Heart left ventricle (tissue), 16 donors: Measurements from ENCODE around the gene TFIP11. TPM values are rescaled to one million over a fixed set of nuclear protein-coding genes. Genes with fewer than 3 reads are reported as not detected.

Source experiments
- ATAC-seq, 4 donors: fragments of 200-7000 bp; cut with Tn5 transposase; one replicate each; pipeline ENCODE4 v1.9.1; 2020 to 2022; ENCODE audit warnings: moderate library complexity in 4 of 4, mild to moderate bottlenecking in 3 of 4, moderate number of reproducible peaks in 1 of 4
- DNase-seq, 5 donors: peaks; one replicate each; pipeline ENCODE4 v3.0.0-alpha.2; 2020
- H3K27ac ChIP-seq, 12 donors: fragments of 200-600 bp; sonication (generic) in 4 of 12; one replicate each; pipeline versions ENCODE4 v1.5.0 to v1.8.0; 2016 to 2022; ENCODE audit warnings: mild to moderate bottlenecking in 2 of 12
- H3K27me3 ChIP-seq, 9 donors: fragments of 200-600 bp; sonication (generic) in 2 of 9; one replicate each; pipeline versions ENCODE4 v1.5.1 to v1.8.0; 2016 to 2022; ENCODE audit warnings: mild to moderate bottlenecking in 3 of 9
- H3K36me3 ChIP-seq, 9 donors: fragments of 200-600 bp; sonication (generic) in 2 of 9; one replicate each; pipeline versions ENCODE4 v1.5.0 to v1.8.0; 2018 to 2022; ENCODE audit warnings: mild to moderate bottlenecking in 2 of 9
- H3K4me1 ChIP-seq, 12 donors: fragments of 200-600 bp; sonication (generic) in 4 of 12; one replicate each; pipeline versions ENCODE4 v1.5.0 to v1.8.0; 2016 to 2022; ENCODE audit warnings: mild to moderate bottlenecking in 3 of 12
- H3K4me3 ChIP-seq, 12 donors: fragments of 200-600 bp; sonication (generic) in 4 of 12; one replicate each; pipeline versions ENCODE4 v1.5.0 to v1.8.0; 2017 to 2022; ENCODE audit warnings: mild to moderate bottlenecking in 9 of 12, moderate library complexity in 4 of 12
- H3K9me3 ChIP-seq, 12 donors: fragments of 200-600 bp; sonication (generic) in 4 of 12; one replicate each; pipeline versions ENCODE4 v1.5.0 to v1.8.0; 2016 to 2022; ENCODE audit warnings: mild to moderate bottlenecking in 1 of 12
- POLR2A ChIP-seq, 2 donors: fragments of 450-650 bp; IDR thresholded peaks; one replicate each; pipeline ENCODE4 v1.6.1; 2017; ENCODE audit warnings: antibody characterized with exemption in 2 of 2, mild to moderate bottlenecking in 2 of 2, moderate library complexity in 2 of 2
- WGBS, 4 donors: extraction: QIAGEN DNeasy Blood & Tissue Kit in 2 of 4; methylation state at CpG; one replicate each; pipeline versions ENCODE4 v1.1.5 to v1.1.7; 2013 to 2018; 5-methylcytosine and 5-hydroxymethylcytosine counted together
- intact Hi-C, 10 donors: fragments of 100-400 bp; cut with DNase I; formaldehyde crosslinking; loops; one replicate each; pipeline versions ENCODE4 v1.11.1 to v1.14.2; 2022
- polyA plus RNA-seq, 2 donors: library from polyadenylated mRNA; stranded (reverse); fragments of 200-250 nt; gene quantifications; one replicate each; pipeline ENCODE4 v1.2.3, GENCODE V29; 2013
- total RNA-seq, 9 donors: library from RNA; depleted of rRNA in 2 of 9; stranded (reverse); fragments of >200 nt in 2 of 9; fragmentation: NEBNext Ultra II Directional in 3 of 9; extraction: Animal tissue kit (Norgen Biotek cat#: 25700) in 3 of 9; gene quantifications; one replicate each; pipeline versions ENCODE4 v1.1.0 to v1.2.4, GENCODE V29; 2016 to 2023
- TF ChIP-seq, protein P1 (sequence below), 12 donors: fragments of 200-600 bp; sonication (generic) in 4 of 12; IDR thresholded peaks; one replicate each; pipeline versions ENCODE4 v1.5.0 to v1.8.0; 2018 to 2022; ENCODE audit warnings: antibody characterized with exemption in 12 of 12, mild to moderate bottlenecking in 5 of 12
- donor health status: ischemic (EF 13 %, LVEDD 7.1; RV severe dilation, severe dysfunction).
- donor health status: healthy with polysubstance abuse.
- donor health status: DM: no; HTN: yes; CAD: no.
- donor health status: DM: no; HTN: no; CAD: no.
- donor health status: ischemic (EF 25% LVEDD 6.9; RV normal size, moderate dysfunction).
- donor health status: ischemic (EF 25% LVEDD 5.7; RV mildly dilated, moderate dysfunction).
- donor health status: healthy.
- donor health status: DM: yes; HTN: yes; CAD: no.
- donor health status: ischemic (EF 35%, LVEDD 5.7; RV mildly dilated, moderate dysfunction).
- donor health status: nonischemic (EF 11% LVEDD 7.7; RV severe dilation, severe dysfunction).
- donor health status: DM: yes; HTN: yes; CAD: no.
- donor health status: PGD.
- donor health status: ischemic (EF 29% LVEDD 5.4; RV normal size, mild dysfunction).
- donor health status: nonischemic (EF 23%, LVEDD 6.1; RV moderate dilation, normal function).

Gene TFIP11
- total and polyA plus RNA-seq, 11 donors = 15.1 to 28.0 (median 23.1) TPM

DNA sequence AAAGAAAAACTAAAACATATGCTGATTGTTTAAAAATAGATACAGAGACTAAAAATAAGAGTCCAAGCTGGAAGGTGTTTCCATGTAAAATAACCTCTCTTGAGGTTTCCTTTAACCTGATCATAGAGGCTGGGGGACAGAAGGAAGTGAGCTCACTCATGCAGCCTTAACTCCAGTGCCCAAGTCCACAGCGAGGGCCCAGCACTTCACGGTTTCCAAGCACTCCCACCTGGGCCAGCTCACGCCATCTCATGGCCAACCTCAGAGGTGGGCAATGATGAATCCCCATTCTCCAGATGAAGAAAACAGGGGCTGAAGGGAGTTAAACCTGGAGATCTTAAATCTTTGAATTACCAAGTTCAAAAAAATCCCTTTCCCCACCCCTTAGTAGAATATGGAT, 14.9 kb upstream of the TFIP11 start:
- H3K27me3 ChIP-seq = no peaks in the 10 kb centered on the region
- DNase-seq (no peak), ATAC-seq (peak in 1 of 4 donors; percentile 57)
- intact Hi-C loops = no loop called here
- H3K9me3 ChIP-seq = no peaks in the 10 kb centered on the region
- 40 to 68% (median 50%) methylated on average over 3 of the region's 3 CpGs for WGBS, 4 donors
- H3K4me3 ChIP-seq = peak overlapping the region in 1 of 12 donors; percentile 1
- H3K36me3 ChIP-seq = peaks cover 0 to 84% (median 58%) of the 10 kb centered on the region in 9 donors
- H3K4me1 ChIP-seq = peaks cover 0 to 35% (median 10%) of the 10 kb centered on the region in 12 donors
- peak overlapping the region in 11 of 12 donors; percentile 33 to 87 (median 77) for H3K27ac ChIP-seq
- no peak for TF ChIP-seq POLR2A (IDR thresholded peaks at IDR 0.05)
- TF ChIP-seq, protein P1, sequence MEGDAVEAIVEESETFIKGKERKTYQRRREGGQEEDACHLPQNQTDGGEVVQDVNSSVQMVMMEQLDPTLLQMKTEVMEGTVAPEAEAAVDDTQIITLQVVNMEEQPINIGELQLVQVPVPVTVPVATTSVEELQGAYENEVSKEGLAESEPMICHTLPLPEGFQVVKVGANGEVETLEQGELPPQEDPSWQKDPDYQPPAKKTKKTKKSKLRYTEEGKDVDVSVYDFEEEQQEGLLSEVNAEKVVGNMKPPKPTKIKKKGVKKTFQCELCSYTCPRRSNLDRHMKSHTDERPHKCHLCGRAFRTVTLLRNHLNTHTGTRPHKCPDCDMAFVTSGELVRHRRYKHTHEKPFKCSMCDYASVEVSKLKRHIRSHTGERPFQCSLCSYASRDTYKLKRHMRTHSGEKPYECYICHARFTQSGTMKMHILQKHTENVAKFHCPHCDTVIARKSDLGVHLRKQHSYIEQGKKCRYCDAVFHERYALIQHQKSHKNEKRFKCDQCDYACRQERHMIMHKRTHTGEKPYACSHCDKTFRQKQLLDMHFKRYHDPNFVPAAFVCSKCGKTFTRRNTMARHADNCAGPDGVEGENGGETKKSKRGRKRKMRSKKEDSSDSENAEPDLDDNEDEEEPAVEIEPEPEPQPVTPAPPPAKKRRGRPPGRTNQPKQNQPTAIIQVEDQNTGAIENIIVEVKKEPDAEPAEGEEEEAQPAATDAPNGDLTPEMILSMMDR (IDR thresholded peaks at IDR 0.05) = no peak

DNA sequence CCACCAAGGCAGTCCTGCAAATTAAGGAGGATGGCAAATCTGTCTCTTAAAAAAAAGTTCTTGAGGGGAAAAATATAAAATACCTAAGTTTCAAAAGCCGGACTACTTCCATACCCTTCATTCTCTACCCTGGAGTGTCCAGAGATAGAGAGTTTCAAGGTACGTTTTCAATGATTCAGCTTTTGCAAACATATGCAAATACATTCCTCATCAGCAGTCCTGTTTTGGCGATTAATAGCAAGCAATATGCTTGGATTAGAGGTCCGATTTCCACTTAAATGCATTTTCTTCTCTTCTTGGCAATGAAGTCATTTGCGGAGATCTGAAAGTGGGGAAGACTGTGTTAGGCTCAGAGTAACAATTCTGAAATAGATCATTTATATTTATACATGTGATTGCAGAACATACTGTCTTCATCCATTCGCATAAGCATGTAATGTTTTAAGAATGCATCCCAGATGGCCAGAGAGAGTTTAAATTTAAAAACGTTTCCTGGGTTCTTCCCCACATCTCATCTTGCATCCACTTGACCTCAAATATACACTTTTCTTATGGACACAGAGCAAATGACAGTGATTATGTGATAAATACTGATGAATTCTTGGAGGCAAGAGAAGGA, 13.8 kb upstream of the TFIP11 start:
- 71 to 73% (median 72%) methylated on average over 7 of the region's 7 CpGs for WGBS, 4 donors
- DNase-seq = no peak
- Histone ChIP-seq H3K36me3 (peaks cover 0 to 73% (median 48%) of the 10 kb centered on the region in 9 donors), H3K27me3 (no peaks in the 10 kb centered on the region), H3K27ac (peak overlapping the region in 8 of 12 donors; percentile 65 to 87 (median 74)), H3K4me3 (no peak overlapping the region), H3K9me3 (no peaks in the 10 kb centered on the region), H3K4me1 (peaks cover 0 to 35% (median 10%) of the 10 kb centered on the region in 12 donors)
- intact Hi-C loops = no loop called here
- no peak for ATAC-seq
- TF ChIP-seq POLR2A (IDR thresholded peaks at IDR 0.05) = no peak
- TF ChIP-seq, protein P1 (IDR thresholded peaks at IDR 0.05) = no peak

DNA sequence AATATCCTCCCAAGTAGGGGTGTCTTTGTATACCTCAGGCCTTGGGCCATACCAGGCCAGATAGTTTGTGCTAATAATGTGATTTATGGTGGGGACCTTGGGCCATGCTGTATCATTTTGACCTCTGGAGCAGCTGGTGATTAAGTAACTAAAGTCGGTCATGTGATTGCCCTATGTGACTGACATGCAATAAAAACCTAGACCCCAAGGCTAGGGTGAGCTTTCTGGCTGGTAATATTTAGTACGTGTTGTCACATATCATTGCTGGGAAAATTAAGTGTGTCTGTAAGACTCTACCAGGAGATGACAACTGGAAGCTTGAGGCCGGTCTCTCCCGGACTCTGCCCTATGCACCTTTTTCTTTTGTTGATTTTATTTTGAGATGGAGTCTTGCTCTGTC, 12.6 kb upstream of the TFIP11 start:
- Histone ChIP-seq H3K4me3 (no peak overlapping the region), H3K36me3 (peaks cover 0 to 61% (median 36%) of the 10 kb centered on the region in 9 donors)
- TF ChIP-seq, protein P1 (IDR thresholded peaks at IDR 0.05) = no peak
- TF ChIP-seq POLR2A (IDR thresholded peaks at IDR 0.05) = no peak

DNA sequence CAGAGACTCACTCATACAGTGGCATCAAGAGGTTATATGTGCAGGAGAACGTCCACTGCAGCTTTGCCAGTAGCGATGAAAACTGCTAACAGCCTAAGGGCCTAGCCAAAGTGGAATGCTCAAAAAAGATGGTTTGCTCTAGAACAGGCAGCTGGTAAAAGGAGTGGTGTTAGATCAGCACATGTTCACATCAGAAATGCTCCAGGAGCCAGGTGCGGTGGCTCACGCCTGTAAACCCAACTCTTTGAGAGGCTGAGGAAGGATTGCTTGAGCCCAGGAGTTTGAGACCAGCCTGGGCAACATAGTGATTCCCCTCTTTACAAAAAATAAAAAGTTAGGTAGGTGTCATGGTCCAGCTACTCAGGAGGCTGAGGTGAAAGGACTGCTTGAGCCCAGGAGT, 10.3 kb upstream of the TFIP11 start:
- peaks cover 0 to 27% (median 6%) of the 10 kb centered on the region in 12 donors for H3K4me1 ChIP-seq
- TF ChIP-seq POLR2A (IDR thresholded peaks at IDR 0.05) = no peak
- TF ChIP-seq, protein P1 (IDR thresholded peaks at IDR 0.05) = no peak
- no peaks in the 10 kb centered on the region for H3K9me3 ChIP-seq
- no peak for ATAC-seq
- peaks cover 0 to 40% (median 25%) of the 10 kb centered on the region in 9 donors for H3K36me3 ChIP-seq
- no peak overlapping the region for H3K27ac ChIP-seq
- intact Hi-C loops = no loop called here
- 83 to 94% (median 91%) methylated on average over 4 of the region's 4 CpGs for WGBS, 4 donors
- no peak for DNase-seq
- H3K27me3 ChIP-seq = no peaks in the 10 kb centered on the region
- no peak overlapping the region for H3K4me3 ChIP-seq

More for the DNA sequence above, 12.6 kb upstream of the TFIP11 start:
- Histone ChIP-seq H3K27ac (peak overlapping the region in 11 of 12 donors; percentile 17 to 87 (median 35)), H3K4me1 (peaks cover 0 to 35% (median 10%) of the 10 kb centered on the region in 12 donors), H3K9me3 (no peaks in the 10 kb centered on the region), H3K27me3 (no peaks in the 10 kb centered on the region)
- ATAC-seq = no peak
- intact Hi-C loops = no loop called here
- DNase-seq = no peak
- 52 to 69% (median 60%) methylated on average over 4 of the region's 4 CpGs for WGBS, 4 donors
